WTC11 (cell line): ENCODE measurements around the gene GABRE.

Experiments used
- CBFB ChIP-seq: sonication (generic); formaldehyde crosslinking; IDR thresholded peaks from 2 replicates; pipeline ENCODE4 v1.8.1; 2022; ENCODE audit warnings: mild to moderate bottlenecking, low read depth, missing genetic modification reagents
- ERG ChIP-seq: fragments of 250-450 bp; sonication (Bioruptor Pico); IDR thresholded peaks from 2 replicates; pipeline ENCODE4 v1.8.0; 2021; ENCODE audit warnings: mild to moderate bottlenecking
- ESRRA ChIP-seq: sonication (generic); formaldehyde crosslinking; IDR thresholded peaks from 2 replicates; pipeline ENCODE4 v1.8.1; 2022; ENCODE audit warnings: mild to moderate bottlenecking, missing genetic modification reagents, borderline replicate concordance
- IRF1 ChIP-seq: sonication (generic); formaldehyde crosslinking; IDR thresholded peaks from 2 replicates; pipeline ENCODE4 v1.8.0; 2023; ENCODE audit warnings: missing genetic modification reagents
- JUN ChIP-seq: sonication (generic); formaldehyde crosslinking; IDR thresholded peaks from 2 replicates; pipeline ENCODE4 v1.8.0; 2023; ENCODE audit warnings: mild to moderate bottlenecking, missing genetic modification reagents
- MYBL2 ChIP-seq: sonication (generic); formaldehyde crosslinking; IDR thresholded peaks from 2 replicates; pipeline ENCODE4 v1.8.1; 2023; ENCODE audit warnings: mild to moderate bottlenecking, moderate library complexity, missing genetic modification reagents
- NR3C1 ChIP-seq: sonication (generic); formaldehyde crosslinking; conservative IDR thresholded peaks from 2 replicates; pipeline ENCODE4 v1.8.1; 2023; ENCODE audit warnings: low read depth, mild to moderate bottlenecking, missing genetic modification reagents
- TF ChIP-seq, protein P1 (sequence below): fragments of 200-600 bp; IDR thresholded peaks from 2 replicates; pipeline ENCODE4 v1.8.0; 2022; ENCODE audit warnings: antibody characterized with exemption
- TF ChIP-seq, protein P2 (sequence below): sonication (generic); formaldehyde crosslinking; IDR thresholded peaks from 2 replicates; pipeline ENCODE4 v1.8.1; 2023; ENCODE audit warnings: mild to moderate bottlenecking, missing genetic modification reagents, moderate library complexity
- TF ChIP-seq, protein P3 (sequence below): sonication (generic); formaldehyde crosslinking; IDR thresholded peaks from 2 replicates; pipeline ENCODE4 v1.8.1; 2022; ENCODE audit warnings: missing genetic modification reagents, borderline replicate concordance

GRCh38 chrX:151938172-151938571, 36.3 kb downstream of the GABRE start:
- TF ChIP-seq, protein P1, sequence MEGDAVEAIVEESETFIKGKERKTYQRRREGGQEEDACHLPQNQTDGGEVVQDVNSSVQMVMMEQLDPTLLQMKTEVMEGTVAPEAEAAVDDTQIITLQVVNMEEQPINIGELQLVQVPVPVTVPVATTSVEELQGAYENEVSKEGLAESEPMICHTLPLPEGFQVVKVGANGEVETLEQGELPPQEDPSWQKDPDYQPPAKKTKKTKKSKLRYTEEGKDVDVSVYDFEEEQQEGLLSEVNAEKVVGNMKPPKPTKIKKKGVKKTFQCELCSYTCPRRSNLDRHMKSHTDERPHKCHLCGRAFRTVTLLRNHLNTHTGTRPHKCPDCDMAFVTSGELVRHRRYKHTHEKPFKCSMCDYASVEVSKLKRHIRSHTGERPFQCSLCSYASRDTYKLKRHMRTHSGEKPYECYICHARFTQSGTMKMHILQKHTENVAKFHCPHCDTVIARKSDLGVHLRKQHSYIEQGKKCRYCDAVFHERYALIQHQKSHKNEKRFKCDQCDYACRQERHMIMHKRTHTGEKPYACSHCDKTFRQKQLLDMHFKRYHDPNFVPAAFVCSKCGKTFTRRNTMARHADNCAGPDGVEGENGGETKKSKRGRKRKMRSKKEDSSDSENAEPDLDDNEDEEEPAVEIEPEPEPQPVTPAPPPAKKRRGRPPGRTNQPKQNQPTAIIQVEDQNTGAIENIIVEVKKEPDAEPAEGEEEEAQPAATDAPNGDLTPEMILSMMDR = no peak
- TF ChIP-seq JUN (CRISPR knock-in tag) = no peak
- no peak for TF ChIP-seq MYBL2 (CRISPR knock-in tag)
- no peak for TF ChIP-seq ERG (CRISPR knock-in tag)
- no peak for TF ChIP-seq IRF1
- TF ChIP-seq, protein P2, sequence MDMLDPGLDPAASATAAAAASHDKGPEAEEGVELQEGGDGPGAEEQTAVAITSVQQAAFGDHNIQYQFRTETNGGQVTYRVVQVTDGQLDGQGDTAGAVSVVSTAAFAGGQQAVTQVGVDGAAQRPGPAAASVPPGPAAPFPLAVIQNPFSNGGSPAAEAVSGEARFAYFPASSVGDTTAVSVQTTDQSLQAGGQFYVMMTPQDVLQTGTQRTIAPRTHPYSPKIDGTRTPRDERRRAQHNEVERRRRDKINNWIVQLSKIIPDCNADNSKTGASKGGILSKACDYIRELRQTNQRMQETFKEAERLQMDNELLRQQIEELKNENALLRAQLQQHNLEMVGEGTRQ = no peak
- TF ChIP-seq, protein P3, sequence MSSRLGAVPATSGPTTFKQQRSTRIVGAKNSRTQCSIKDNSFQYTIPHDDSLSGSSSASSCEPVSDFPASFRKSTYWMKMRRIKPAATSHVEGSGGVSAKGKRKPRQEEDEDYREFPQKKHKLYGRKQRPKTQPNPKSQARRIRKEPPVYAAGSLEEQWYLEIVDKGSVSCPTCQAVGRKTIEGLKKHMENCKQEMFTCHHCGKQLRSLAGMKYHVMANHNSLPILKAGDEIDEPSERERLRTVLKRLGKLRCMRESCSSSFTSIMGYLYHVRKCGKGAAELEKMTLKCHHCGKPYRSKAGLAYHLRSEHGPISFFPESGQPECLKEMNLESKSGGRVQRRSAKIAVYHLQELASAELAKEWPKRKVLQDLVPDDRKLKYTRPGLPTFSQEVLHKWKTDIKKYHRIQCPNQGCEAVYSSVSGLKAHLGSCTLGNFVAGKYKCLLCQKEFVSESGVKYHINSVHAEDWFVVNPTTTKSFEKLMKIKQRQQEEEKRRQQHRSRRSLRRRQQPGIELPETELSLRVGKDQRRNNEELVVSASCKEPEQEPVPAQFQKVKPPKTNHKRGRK (CRISPR knock-in tag) = no peak
- TF ChIP-seq NR3C1 (CRISPR knock-in tag) = no peak
- no peak for TF ChIP-seq CBFB
- TF ChIP-seq ESRRA (CRISPR knock-in tag) = no peak
